ENCODE measurements around the gene WDR18. TPM values are rescaled to one million over a fixed set of nuclear protein-coding genes. Genes with fewer than 3 reads are reported as not detected.

WDR18 gene
- total RNA-seq, 1 donor from 2014 or later = 38.6 TPM

DNA sequence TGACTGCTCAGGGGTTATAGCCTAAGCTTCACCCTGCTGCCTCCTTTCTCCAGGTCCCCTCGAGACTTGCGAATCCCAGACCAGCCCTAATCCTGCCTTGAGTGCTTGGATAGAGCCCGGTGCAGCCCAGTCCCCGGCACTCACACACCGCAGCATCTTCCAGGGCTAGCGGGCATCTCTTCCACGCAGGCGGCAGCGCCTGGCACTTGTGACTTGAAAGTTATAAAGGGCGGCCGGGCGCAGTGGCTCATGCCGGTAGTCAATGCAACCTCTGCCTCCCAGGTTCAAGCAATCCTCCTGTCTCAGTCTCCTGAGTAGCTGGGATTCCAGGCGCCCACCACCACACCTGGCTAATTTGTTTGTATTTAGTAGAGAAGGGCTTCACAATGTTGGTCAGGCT, 1.9 kb downstream of the WDR18 start:
- peaks cover 35% of the 10 kb centered on the region for H3F3A ChIP-seq (ENCODE audit: low read depth)
- H3K4me1 Mint-ChIP-seq = peaks cover 8% of the 10 kb centered on the region
- H3K27me3 ChIP-seq = no peaks in the 10 kb centered on the region
- no peak for TF ChIP-seq EZH2 (IDR thresholded peaks at IDR 0.05)
- TF ChIP-seq, protein P1, sequence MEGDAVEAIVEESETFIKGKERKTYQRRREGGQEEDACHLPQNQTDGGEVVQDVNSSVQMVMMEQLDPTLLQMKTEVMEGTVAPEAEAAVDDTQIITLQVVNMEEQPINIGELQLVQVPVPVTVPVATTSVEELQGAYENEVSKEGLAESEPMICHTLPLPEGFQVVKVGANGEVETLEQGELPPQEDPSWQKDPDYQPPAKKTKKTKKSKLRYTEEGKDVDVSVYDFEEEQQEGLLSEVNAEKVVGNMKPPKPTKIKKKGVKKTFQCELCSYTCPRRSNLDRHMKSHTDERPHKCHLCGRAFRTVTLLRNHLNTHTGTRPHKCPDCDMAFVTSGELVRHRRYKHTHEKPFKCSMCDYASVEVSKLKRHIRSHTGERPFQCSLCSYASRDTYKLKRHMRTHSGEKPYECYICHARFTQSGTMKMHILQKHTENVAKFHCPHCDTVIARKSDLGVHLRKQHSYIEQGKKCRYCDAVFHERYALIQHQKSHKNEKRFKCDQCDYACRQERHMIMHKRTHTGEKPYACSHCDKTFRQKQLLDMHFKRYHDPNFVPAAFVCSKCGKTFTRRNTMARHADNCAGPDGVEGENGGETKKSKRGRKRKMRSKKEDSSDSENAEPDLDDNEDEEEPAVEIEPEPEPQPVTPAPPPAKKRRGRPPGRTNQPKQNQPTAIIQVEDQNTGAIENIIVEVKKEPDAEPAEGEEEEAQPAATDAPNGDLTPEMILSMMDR (IDR thresholded peaks at IDR 0.05) = no peak
- TF ChIP-seq EZH2phosphoT487 (IDR thresholded peaks at IDR 0.05) = no peak
- peaks cover 13% of the 10 kb centered on the region for H3K79me2 ChIP-seq (ENCODE audit: low read depth)
- H3K9ac ChIP-seq = no peak overlapping the region
- H3K4me2 ChIP-seq = no peak overlapping the region
- peaks cover 4% of the 10 kb centered on the region for H3K4me1 ChIP-seq
- no peak overlapping the region for H3K27ac Mint-ChIP-seq
- H3K4me3 ChIP-seq = no peak overlapping the region
- H3K9me3 ChIP-seq (ENCODE audit: low read depth) = no peaks in the 10 kb centered on the region
- H3K9me3 Mint-ChIP-seq = no peaks in the 10 kb centered on the region
- no peak for DNase-seq (ENCODE audit: low spot score)
- no peak overlapping the region for H3K27ac ChIP-seq
- peaks cover 5% of the 10 kb centered on the region for H4K20me1 ChIP-seq (ENCODE audit: low read depth)
- H3K36me3 Mint-ChIP-seq = peaks cover 8% of the 10 kb centered on the region
- no peaks in the 10 kb centered on the region for H3K36me3 ChIP-seq
- H3K27me3 Mint-ChIP-seq (ENCODE audit: insufficient read depth, low read depth) = peaks cover 8% of the 10 kb centered on the region
- H2AFZ ChIP-seq (replicated peaks) = no peak overlapping the region
- peak overlapping the region; percentile 70 for H3K4me3 Mint-ChIP-seq

DNA sequence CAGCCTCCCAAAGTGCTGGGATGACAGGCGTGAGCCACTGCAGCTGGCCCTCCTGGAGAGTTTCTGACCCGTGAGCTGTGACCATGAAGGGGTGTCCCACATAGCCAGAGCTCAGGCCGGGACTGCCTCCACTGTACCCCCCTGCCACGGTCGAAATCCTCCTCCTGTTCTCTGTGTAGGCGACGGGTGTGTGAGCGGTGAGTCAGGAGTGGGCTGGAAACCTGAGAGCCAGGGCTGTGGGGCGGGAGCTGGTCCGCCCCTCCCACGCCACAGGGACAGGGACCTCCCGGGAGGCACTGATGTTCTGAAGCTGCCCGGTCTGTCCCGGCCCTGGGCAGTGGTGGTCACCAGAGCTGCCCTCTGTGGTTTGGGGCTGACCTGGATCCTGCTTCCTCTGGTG, 3.9 kb downstream of the WDR18 start:
- H3K4me3 Mint-ChIP-seq = no peak overlapping the region

DNA sequence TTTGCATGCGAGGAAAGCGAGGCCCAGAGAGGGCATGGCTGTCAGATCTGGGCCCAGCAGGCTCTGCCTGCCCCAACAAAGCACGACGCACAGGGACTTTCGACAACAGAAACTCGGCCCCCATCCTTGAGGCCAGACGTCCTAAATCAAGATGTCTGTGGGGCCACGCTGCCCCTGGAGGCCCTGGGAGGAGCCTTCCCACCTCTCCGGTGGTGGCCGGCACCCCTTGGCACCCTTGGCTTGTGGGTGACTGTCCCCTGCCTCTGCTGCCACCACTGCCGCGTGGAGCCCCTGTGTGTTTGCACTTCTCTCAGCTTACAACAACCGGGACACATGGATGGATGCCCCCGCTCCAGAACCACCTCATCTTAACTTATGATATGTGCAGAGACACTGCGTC, 4.4 kb downstream of the WDR18 start:
- Mint-ChIP-seq H3K9me3 (no peaks in the 10 kb centered on the region), H3K27ac (no peak overlapping the region), H3K4me1 (peaks cover 5% of the 10 kb centered on the region), H3K27me3 (ENCODE audit: insufficient read depth, low read depth) (peaks cover 8% of the 10 kb centered on the region), H3K36me3 (peaks cover 11% of the 10 kb centered on the region), H3K4me3 (no peak overlapping the region)
- Histone ChIP-seq H3K27ac (no peak overlapping the region), H3K9ac (no peak overlapping the region), H3F3A (ENCODE audit: low read depth) (peaks cover 24% of the 10 kb centered on the region), H3K4me3 (no peak overlapping the region), H3K79me2 (ENCODE audit: low read depth) (peaks cover 13% of the 10 kb centered on the region), H2AFZ (replicated peaks) (no peak overlapping the region), H4K20me1 (ENCODE audit: low read depth) (peaks cover 10% of the 10 kb centered on the region), H3K9me3 (ENCODE audit: low read depth) (no peaks in the 10 kb centered on the region), H3K27me3 (no peaks in the 10 kb centered on the region), H3K36me3 (no peaks in the 10 kb centered on the region), H3K4me2 (no peak overlapping the region), H3K4me1 (peaks cover 4% of the 10 kb centered on the region)
- DNase-seq (ENCODE audit: low spot score) = no peak
- TF ChIP-seq EZH2phosphoT487 (IDR thresholded peaks at IDR 0.05) = no peak

More for the DNA sequence above, 3.9 kb downstream of the WDR18 start:
- H2AFZ ChIP-seq (replicated peaks) = no peak overlapping the region
- H3K79me2 ChIP-seq (ENCODE audit: low read depth) = peaks cover 13% of the 10 kb centered on the region
- no peak for DNase-seq (ENCODE audit: low spot score)
- H3F3A ChIP-seq (ENCODE audit: low read depth) = peaks cover 28% of the 10 kb centered on the region
- no peak overlapping the region for H3K4me2 ChIP-seq
- no peaks in the 10 kb centered on the region for H3K9me3 Mint-ChIP-seq
- no peaks in the 10 kb centered on the region for H3K36me3 ChIP-seq
- H3K4me1 ChIP-seq = peaks cover 4% of the 10 kb centered on the region
- H3K27ac Mint-ChIP-seq = no peak overlapping the region
- H3K27me3 ChIP-seq = no peaks in the 10 kb centered on the region
- no peak overlapping the region for H3K4me3 ChIP-seq
- peaks cover 5% of the 10 kb centered on the region for H3K4me1 Mint-ChIP-seq
- no peak overlapping the region for H3K9ac ChIP-seq
- H3K27me3 Mint-ChIP-seq (ENCODE audit: insufficient read depth, low read depth) = peaks cover 8% of the 10 kb centered on the region
- peaks cover 11% of the 10 kb centered on the region for H3K36me3 Mint-ChIP-seq
- H4K20me1 ChIP-seq (ENCODE audit: low read depth) = peaks cover 10% of the 10 kb centered on the region
- TF ChIP-seq EZH2 (IDR thresholded peaks at IDR 0.05) (no peak), EZH2phosphoT487 (IDR thresholded peaks at IDR 0.05) (no peak)
- TF ChIP-seq, protein P1 (IDR thresholded peaks at IDR 0.05) = no peak
- no peak overlapping the region for H3K27ac ChIP-seq
- no peaks in the 10 kb centered on the region for H3K9me3 ChIP-seq (ENCODE audit: low read depth)

DNA sequence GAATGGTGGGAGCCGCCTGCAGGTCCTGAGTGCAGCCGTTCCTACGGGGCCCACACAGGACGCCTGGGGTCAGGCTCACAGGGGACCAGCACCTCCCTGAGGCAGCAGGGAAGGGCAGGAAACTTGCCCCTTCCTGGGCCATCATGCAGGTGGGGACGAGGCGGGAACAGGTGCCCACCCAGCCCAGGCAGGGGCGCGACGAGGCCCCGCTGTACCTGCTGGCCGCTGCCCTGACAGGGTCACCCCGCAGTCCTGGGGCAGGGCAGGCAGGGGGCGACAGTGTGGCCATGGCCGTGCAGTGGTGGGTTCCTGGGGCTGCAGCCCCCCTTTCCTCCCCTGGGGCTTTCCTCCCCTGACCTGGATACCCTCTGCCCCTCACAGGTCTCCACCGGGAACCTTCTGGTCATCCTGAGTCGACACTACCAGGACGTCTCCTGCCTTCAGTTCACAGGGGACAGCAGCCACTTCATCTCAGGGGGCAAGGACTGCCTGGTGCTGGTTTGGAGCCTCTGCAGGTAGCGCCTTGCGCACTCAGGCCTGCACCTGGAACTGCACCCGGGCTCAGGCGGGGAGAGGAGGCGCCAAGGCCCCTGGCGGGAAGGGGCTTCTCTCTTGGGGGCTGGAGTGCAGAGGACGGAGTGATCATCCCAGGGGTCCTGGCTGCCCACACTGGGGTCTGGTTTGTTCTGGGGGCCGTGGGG, 5.4 kb downstream of the WDR18 start:
- Histone ChIP-seq H3K9ac (no peak overlapping the region), H3K4me1 (peaks cover 4% of the 10 kb centered on the region), H3K79me2 (ENCODE audit: low read depth) (peaks cover 13% of the 10 kb centered on the region), H4K20me1 (ENCODE audit: low read depth) (peaks cover 13% of the 10 kb centered on the region), H2AFZ (replicated peaks) (no peak overlapping the region), H3K9me3 (ENCODE audit: low read depth) (no peaks in the 10 kb centered on the region), H3F3A (ENCODE audit: low read depth) (peaks cover 19% of the 10 kb centered on the region), H3K27me3 (no peaks in the 10 kb centered on the region), H3K4me2 (no peak overlapping the region), H3K4me3 (no peak overlapping the region), H3K36me3 (no peaks in the 10 kb centered on the region), H3K27ac (no peak overlapping the region)
- DNase-seq (ENCODE audit: low spot score) = no peak
- Mint-ChIP-seq H3K4me3 (no peak overlapping the region), H3K4me1 (peaks cover 5% of the 10 kb centered on the region), H3K36me3 (peaks cover 11% of the 10 kb centered on the region), H3K27ac (no peak overlapping the region), H3K9me3 (no peaks in the 10 kb centered on the region), H3K27me3 (ENCODE audit: insufficient read depth, low read depth) (peaks cover 8% of the 10 kb centered on the region)
- TF ChIP-seq, protein P1 (IDR thresholded peaks at IDR 0.05) = peak; percentile 39
- TF ChIP-seq EZH2phosphoT487 (IDR thresholded peaks at IDR 0.05) (no peak), EZH2 (IDR thresholded peaks at IDR 0.05) (no peak)

Measured in neural progenitor cell (in vitro differentiated cells).